NCI-H1694 treated with DMSO at 0.1 percent for 48 hours (cell line): Measurements from ENCODE around the gene ITGAX.

Experiments used
- DNase-seq: peaks from one replicate; lab custom pipeline; 2025; lab: John Stamatoyannopoulos, UW

Gene ITGAX

GRCh38 chr16:31350275-31351005 lies 4.5 kb upstream of the ITGAX start:
- no peak for DNase-seq

GRCh38 chr16:31351246-31351941 lies 3.6 kb upstream of the ITGAX start:
- DNase-seq, result no peak

- DNase-seq, result no peak
Measured at GRCh38 chr16:31351942-31352325, 3.0 kb upstream of the ITGAX start.

GRCh38 chr16:31352376-31353115 lies 2.4 kb upstream of the ITGAX start:
- DNase-seq, result no peak

- no peak for DNase-seq
Measured at GRCh38 chr16:31355431-31356100, 590 bp downstream of the ITGAX start.

GRCh38 chr16:31356566-31357323 lies 1.8 kb downstream of the ITGAX start:
- no peak for DNase-seq

- no peak for DNase-seq
Measured at GRCh38 chr16:31357324-31358109, 2.5 kb downstream of the ITGAX start.

- DNase-seq, result no peak
Measured at GRCh38 chr16:31360251-31360650, 5.3 kb downstream of the ITGAX start.

GRCh38 chr16:31361201-31362110 lies 6.5 kb downstream of the ITGAX start:
- DNase-seq, result no peak

GRCh38 chr16:31362476-31363405 lies 7.8 kb downstream of the ITGAX start:
- DNase-seq, result no peak

GRCh38 chr16:31363721-31364120 lies 8.7 kb downstream of the ITGAX start:
- DNase-seq, result no peak

- no peak for DNase-seq
Measured at GRCh38 chr16:31364421-31364820, 9.4 kb downstream of the ITGAX start.

- no peak for DNase-seq
Measured at GRCh38 chr16:31365131-31365865, 10.3 kb downstream of the ITGAX start.

- DNase-seq, result no peak
Measured at GRCh38 chr16:31367853-31368252, 12.9 kb downstream of the ITGAX start.

- DNase-seq, result no peak
Measured at GRCh38 chr16:31371008-31371407, 16.0 kb downstream of the ITGAX start.

- DNase-seq, result no peak
Measured at GRCh38 chr16:31371619-31372484, 16.9 kb downstream of the ITGAX start.

GRCh38 chr16:31373235-31373634 lies 18.3 kb downstream of the ITGAX start:
- DNase-seq, result no peak
